Activated CD4-positive, alpha-beta memory T cell treated with anti-CD3 and anti-CD28 coated beads, Interleukin-2, amount 10 ng/mL, durations not matched to agents 7 days and 5 days (primary cell): Measurements from ENCODE around the gene MYLK. TPM values are rescaled to one million over a fixed set of nuclear protein-coding genes. Genes with fewer than 3 reads are reported as not detected.

Experiments
- CTCF ChIA-PET: fragments of 350-600 bp; sonication (Branson Sonifier 250); formaldehyde crosslinking; loops from one replicate; lab custom pipeline; 2021; ENCODE audit warnings: antibody characterized with exemption, inconsistent platforms; lab: Charles Lee
- POLR2A ChIA-PET: fragments of 350-600 bp; sonication (Branson Sonifier 250); formaldehyde crosslinking; loops from one replicate; lab custom pipeline; 2021; ENCODE audit warnings: antibody characterized with exemption; lab: Charles Lee
- DNase-seq: peaks from one replicate; pipeline ENCODE4 v3.0.0-alpha.2; 2020
- H3K27ac Mint-ChIP-seq: one replicate; pipeline ENCODE4 v1.8.0; 2021; ENCODE audit warnings: mild to moderate bottlenecking, mixed read lengths
- H3K27me3 Mint-ChIP-seq: one replicate; pipeline ENCODE4 v1.8.0; 2021; ENCODE audit warnings: mixed read lengths
- H3K36me3 Mint-ChIP-seq: one replicate; pipeline ENCODE4 v1.8.0; 2021; ENCODE audit warnings: low read depth, mixed read lengths
- H3K4me1 Mint-ChIP-seq: one replicate; pipeline ENCODE4 v1.8.0; 2021; ENCODE audit warnings: mixed read lengths
- H3K4me3 Mint-ChIP-seq: one replicate; pipeline ENCODE4 v1.8.0; 2021; ENCODE audit warnings: mild to moderate bottlenecking, mixed read lengths
- H3K9me3 Mint-ChIP-seq: one replicate; pipeline ENCODE4 v1.8.0; 2021; ENCODE audit warnings: mixed read lengths
- total RNA-seq, 2 experiments: library from RNA; stranded (reverse); gene quantifications; one replicate each; pipeline ENCODE4 v1.2.3, GENCODE V29; 2021

MYLK gene
- total RNA-seq, 2 experiments from 2014 or later = 0.50 to 0.68 TPM

- POLR2A ChIA-PET = no interaction called here
- Mint-ChIP-seq H3K9me3 (no peaks in the 10 kb centered on the region), H3K27me3 (peaks cover 7% of the 10 kb centered on the region), H3K4me1 (no peaks in the 10 kb centered on the region), H3K4me3 (no peak overlapping the region), H3K36me3 (no peaks in the 10 kb centered on the region), H3K27ac (no peak overlapping the region)
- CTCF ChIA-PET = no interaction called here
- no peak for DNase-seq
These were observed 75.3 kb downstream of the MYLK start for GRCh38 chr3:123808812-123809211.

- ChIA-PET POLR2A (no interaction called here), CTCF (no interaction called here)
- no peak for DNase-seq
- no peak overlapping the region for H3K4me3 Mint-ChIP-seq
- H3K36me3 Mint-ChIP-seq = no peaks in the 10 kb centered on the region
- H3K27me3 Mint-ChIP-seq = peaks cover 5% of the 10 kb centered on the region
- no peaks in the 10 kb centered on the region for H3K4me1 Mint-ChIP-seq
- H3K9me3 Mint-ChIP-seq = no peaks in the 10 kb centered on the region
- no peak overlapping the region for H3K27ac Mint-ChIP-seq
These were observed 76.3 kb downstream of the MYLK start for GRCh38 chr3:123807820-123808219.

- POLR2A ChIA-PET = no interaction called here
These were observed 78.6 kb downstream of the MYLK start for GRCh38 chr3:123805504-123805903.

DNA sequence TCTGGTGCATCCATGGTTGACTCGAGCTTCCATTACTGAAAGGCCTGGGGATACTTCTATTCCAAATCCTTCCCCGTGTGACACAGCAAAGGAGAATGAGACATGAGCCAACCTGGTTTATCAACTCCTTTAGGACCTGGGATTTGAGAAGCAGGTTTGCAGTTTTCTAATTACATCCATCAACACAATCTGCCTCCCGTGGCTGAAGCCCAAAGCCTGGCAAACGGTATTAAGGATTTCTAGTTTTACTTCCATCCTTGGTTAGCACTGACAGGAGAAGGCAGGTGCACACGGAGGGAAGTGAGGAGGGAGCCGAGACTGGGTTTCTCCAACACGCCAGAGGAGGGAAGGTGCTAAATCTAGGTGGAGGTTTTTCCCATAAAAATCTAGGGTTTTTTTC is 79.0 kb downstream of the MYLK start:
- H3K27ac Mint-ChIP-seq = no peak overlapping the region
- H3K36me3 Mint-ChIP-seq = no peaks in the 10 kb centered on the region
- ChIA-PET CTCF (interaction anchor here (0.6 kb wide), 1 partner anchor 422 kb away, joined by 3 read pairs; no protein-coding TSS in a partner anchor), POLR2A (no interaction called here)
- no peaks in the 10 kb centered on the region for H3K4me1 Mint-ChIP-seq
- no peaks in the 10 kb centered on the region for H3K9me3 Mint-ChIP-seq
- H3K27me3 Mint-ChIP-seq = peaks cover 3% of the 10 kb centered on the region
- no peak for DNase-seq
- no peak overlapping the region for H3K4me3 Mint-ChIP-seq

More at GRCh38 chr3:123805504-123805903, 78.6 kb downstream of the MYLK start:
- Mint-ChIP-seq H3K4me3 (no peak overlapping the region), H3K27me3 (peaks cover 3% of the 10 kb centered on the region), H3K27ac (no peak overlapping the region), H3K36me3 (no peaks in the 10 kb centered on the region), H3K4me1 (no peaks in the 10 kb centered on the region), H3K9me3 (no peaks in the 10 kb centered on the region)
- CTCF ChIA-PET = interaction anchor here (0.6 kb wide), 1 partner anchor 422 kb away, joined by 3 read pairs; no protein-coding TSS in a partner anchor
- no peak for DNase-seq

DNA sequence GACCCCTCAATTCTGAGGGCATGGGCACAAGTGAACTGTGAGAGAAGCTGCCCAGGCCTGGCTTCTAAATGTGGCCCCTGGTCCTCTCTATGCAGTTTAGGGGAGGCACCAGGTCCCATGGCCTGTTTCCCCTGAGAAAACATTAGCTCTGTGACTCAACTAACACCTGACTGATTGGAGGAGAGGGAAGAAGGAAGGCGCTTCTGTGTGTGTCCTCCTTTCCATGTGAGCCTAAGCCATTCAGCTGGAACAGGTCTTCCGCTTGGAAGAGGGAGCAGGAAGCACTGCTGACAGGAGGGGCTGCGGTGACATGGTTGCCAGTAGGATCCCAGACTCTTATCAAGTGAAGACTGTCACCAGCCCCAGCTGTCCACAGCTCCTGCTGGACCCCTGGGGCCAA is 79.5 kb downstream of the MYLK start:
- ChIA-PET CTCF (no interaction called here), POLR2A (no interaction called here)
- H3K4me1 Mint-ChIP-seq = no peaks in the 10 kb centered on the region
- no peak overlapping the region for H3K27ac Mint-ChIP-seq
- no peak overlapping the region for H3K4me3 Mint-ChIP-seq
- no peak for DNase-seq
- H3K36me3 Mint-ChIP-seq = no peaks in the 10 kb centered on the region
- H3K9me3 Mint-ChIP-seq = no peaks in the 10 kb centered on the region
- H3K27me3 Mint-ChIP-seq = peaks cover 4% of the 10 kb centered on the region

- DNase-seq = no peak
- no peak overlapping the region for H3K4me3 Mint-ChIP-seq
- ChIA-PET POLR2A (no interaction called here), CTCF (no interaction called here)
- H3K36me3 Mint-ChIP-seq = no peaks in the 10 kb centered on the region
- peaks cover 8% of the 10 kb centered on the region for H3K27me3 Mint-ChIP-seq
- H3K4me1 Mint-ChIP-seq = no peaks in the 10 kb centered on the region
- H3K9me3 Mint-ChIP-seq = no peaks in the 10 kb centered on the region
- no peak overlapping the region for H3K27ac Mint-ChIP-seq
These were observed 80.6 kb downstream of the MYLK start for GRCh38 chr3:123803521-123803920.

- Mint-ChIP-seq H3K27ac (no peak overlapping the region), H3K4me1 (no peaks in the 10 kb centered on the region), H3K9me3 (no peaks in the 10 kb centered on the region), H3K36me3 (no peaks in the 10 kb centered on the region), H3K4me3 (no peak overlapping the region), H3K27me3 (peaks cover 8% of the 10 kb centered on the region)
- ChIA-PET POLR2A (no interaction called here), CTCF (no interaction called here)
- DNase-seq = no peak
These were observed 82.0 kb downstream of the MYLK start for GRCh38 chr3:123802007-123802625.

GRCh38 chr3:123801474-123801873 is 82.7 kb downstream of the MYLK start:
- Mint-ChIP-seq H3K36me3 (no peaks in the 10 kb centered on the region), H3K4me1 (no peaks in the 10 kb centered on the region), H3K27ac (no peak overlapping the region), H3K9me3 (no peaks in the 10 kb centered on the region), H3K27me3 (peaks cover 8% of the 10 kb centered on the region), H3K4me3 (no peak overlapping the region)
- POLR2A ChIA-PET = no interaction called here
- CTCF ChIA-PET = no interaction called here
- no peak for DNase-seq

- Mint-ChIP-seq H3K27ac (no peak overlapping the region), H3K9me3 (no peaks in the 10 kb centered on the region), H3K36me3 (no peaks in the 10 kb centered on the region), H3K4me1 (no peaks in the 10 kb centered on the region), H3K4me3 (no peak overlapping the region), H3K27me3 (peaks cover 5% of the 10 kb centered on the region)
- CTCF ChIA-PET = no interaction called here
- POLR2A ChIA-PET = no interaction called here
- no peak for DNase-seq
These were observed 83.8 kb downstream of the MYLK start for GRCh38 chr3:123800362-123800682.

- Mint-ChIP-seq H3K4me1 (no peaks in the 10 kb centered on the region), H3K27me3 (peaks cover 7% of the 10 kb centered on the region), H3K4me3 (no peak overlapping the region), H3K27ac (no peak overlapping the region), H3K36me3 (no peaks in the 10 kb centered on the region), H3K9me3 (no peaks in the 10 kb centered on the region)
- CTCF ChIA-PET = no interaction called here
- POLR2A ChIA-PET = no interaction called here
- DNase-seq = no peak
These were observed 84.4 kb downstream of the MYLK start for GRCh38 chr3:123799544-123800361.

DNA sequence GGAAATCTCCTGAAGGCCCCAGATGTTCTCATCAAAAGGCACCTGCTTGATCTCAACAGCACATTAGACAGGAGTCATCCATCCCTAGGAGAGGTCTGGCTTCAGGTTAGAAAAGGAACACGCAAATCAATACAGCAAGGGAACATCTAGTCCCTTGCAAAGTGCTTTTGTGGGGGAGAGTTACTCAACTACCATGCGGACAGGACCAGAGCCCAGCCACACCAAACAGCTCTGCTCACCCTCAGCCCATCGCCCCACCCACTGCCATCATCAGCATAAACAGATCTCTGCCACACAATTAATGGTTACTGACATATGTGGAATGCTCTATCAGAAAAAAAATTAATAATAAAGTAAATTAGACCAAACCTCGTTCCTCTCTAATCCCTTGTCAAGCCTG is 85.6 kb downstream of the MYLK start:
- no peak overlapping the region for H3K27ac Mint-ChIP-seq
- DNase-seq = no peak
- H3K9me3 Mint-ChIP-seq = no peaks in the 10 kb centered on the region
- ChIA-PET CTCF (no interaction called here), POLR2A (no interaction called here)
- H3K27me3 Mint-ChIP-seq = peaks cover 13% of the 10 kb centered on the region
- H3K4me1 Mint-ChIP-seq = no peaks in the 10 kb centered on the region
- H3K4me3 Mint-ChIP-seq = no peak overlapping the region
- H3K36me3 Mint-ChIP-seq = no peaks in the 10 kb centered on the region

DNA sequence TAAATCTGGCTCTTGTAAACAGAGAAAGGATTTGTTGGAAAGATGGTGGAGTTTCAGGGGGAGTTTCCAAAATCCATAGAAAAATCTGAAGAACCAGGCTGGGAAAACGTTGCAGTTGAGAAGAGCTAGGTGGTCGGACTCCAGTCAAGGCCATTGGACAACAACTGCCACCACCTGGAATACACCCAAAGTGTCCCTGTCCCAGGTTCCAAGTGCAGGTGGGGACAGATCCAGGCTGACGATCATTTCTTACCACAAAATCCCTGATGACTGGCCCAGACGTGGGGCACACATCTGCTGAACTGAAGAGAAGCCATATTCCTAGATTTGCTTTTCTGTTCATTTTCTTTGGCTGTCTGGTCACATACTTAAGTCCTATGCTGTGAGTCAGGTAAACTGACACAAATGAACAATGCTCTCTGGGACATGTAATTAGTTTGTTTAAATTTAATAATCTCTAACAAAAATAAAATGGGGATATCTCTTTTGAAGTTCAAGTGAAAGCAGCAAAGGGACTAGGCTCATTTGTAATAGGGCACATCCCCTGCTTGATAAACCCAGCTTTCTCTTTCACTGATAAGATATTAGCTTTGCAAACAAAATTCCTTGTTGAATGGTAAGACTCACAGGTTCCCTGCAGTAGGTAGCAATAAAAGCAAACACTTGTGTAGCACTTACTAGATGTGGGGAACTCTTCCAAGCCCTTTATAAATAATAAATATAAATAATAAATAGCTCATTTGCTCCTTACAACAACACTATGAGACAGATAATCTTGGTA is 88.5 kb downstream of the MYLK start:
- H3K4me1 Mint-ChIP-seq = no peaks in the 10 kb centered on the region
- no peak overlapping the region for H3K4me3 Mint-ChIP-seq
- no peaks in the 10 kb centered on the region for H3K36me3 Mint-ChIP-seq
- no peaks in the 10 kb centered on the region for H3K9me3 Mint-ChIP-seq
- ChIA-PET POLR2A (no interaction called here), CTCF (no interaction called here)
- peaks cover 26% of the 10 kb centered on the region for H3K27me3 Mint-ChIP-seq
- H3K27ac Mint-ChIP-seq = no peak overlapping the region
- no peak for DNase-seq

GRCh38 chr3:123793425-123793824 is 90.7 kb downstream of the MYLK start:
- CTCF ChIA-PET = no interaction called here
- peaks cover 21% of the 10 kb centered on the region for H3K27me3 Mint-ChIP-seq

More at GRCh38 chr3:123793425-123793824, 90.7 kb downstream of the MYLK start:
- Mint-ChIP-seq H3K4me3 (no peak overlapping the region), H3K27ac (no peak overlapping the region), H3K36me3 (no peaks in the 10 kb centered on the region), H3K9me3 (no peaks in the 10 kb centered on the region), H3K4me1 (no peaks in the 10 kb centered on the region)
- no peak for DNase-seq
- POLR2A ChIA-PET = no interaction called here
